ENCODE results near the gene MFSD12. TPM values are rescaled to one million over a fixed set of nuclear protein-coding genes. Genes with fewer than 3 reads are reported as not detected.

The MFSD12 gene
- total and polyA plus RNA-seq, 2 experiments from 2014 or later, result 44.7 to 57.7 TPM

GRCh38 chr19:3599776-3600187, 42.4 kb upstream of the MFSD12 start:
- Histone ChIP-seq H3K9me2 (replicated peaks; ENCODE audit: insufficient read depth) (no peaks in the 10 kb centered on the region), H3K27me3 (no peaks in the 10 kb centered on the region)
- 91% methylated on average over 26 of the region's 28 CpGs for WGBS (ENCODE audit: low lambda C conversion rate, missing lambda C conversion rate)

GRCh38 chr19:3595521-3596061, 38.2 kb upstream of the MFSD12 start:
- H3K9me3 ChIP-seq (ENCODE audit: low read depth), result no peaks in the 10 kb centered on the region
- no peak overlapping the region for H2AFZ ChIP-seq
- no peak overlapping the region for H3K27ac ChIP-seq
- peaks cover 6% of the 10 kb centered on the region for H3K27me3 ChIP-seq
- TF ChIP-seq EZH2phosphoT487 (IDR thresholded peaks at IDR 0.05; ENCODE audit: low read depth, severe bottlenecking, unreplicated experiment) (no peak), CTCF (IDR thresholded peaks at IDR 0.05; ENCODE audit: poor library complexity) (no peak)
- no peaks in the 10 kb centered on the region for H3K4me1 ChIP-seq (ENCODE audit: insufficient read depth)
- H3K4me2 ChIP-seq, result no peak overlapping the region
- no peak for DNase-seq (ENCODE audit: low spot score)
- no peaks in the 10 kb centered on the region for H3K36me3 ChIP-seq (replicated peaks; ENCODE audit: insufficient read depth, low read depth)
- no peak overlapping the region for H3K4me3 ChIP-seq
- no peaks in the 10 kb centered on the region for H3K9me2 ChIP-seq (replicated peaks; ENCODE audit: insufficient read depth)
- H3K79me2 ChIP-seq, result no peaks in the 10 kb centered on the region
- H4K20me1 ChIP-seq (ENCODE audit: insufficient read depth, poor library complexity, severe bottlenecking), result no peaks in the 10 kb centered on the region
- WGBS (ENCODE audit: low lambda C conversion rate, missing lambda C conversion rate), result 93% methylated on average over 21 of the region's 34 CpGs

More at GRCh38 chr19:3599776-3600187, 42.4 kb upstream of the MFSD12 start:
- Histone ChIP-seq H4K20me1 (ENCODE audit: insufficient read depth, poor library complexity, severe bottlenecking) (no peaks in the 10 kb centered on the region), H2AFZ (no peak overlapping the region), H3K4me3 (no peak overlapping the region), H3K4me1 (ENCODE audit: insufficient read depth) (no peaks in the 10 kb centered on the region), H3K36me3 (replicated peaks; ENCODE audit: insufficient read depth, low read depth) (no peaks in the 10 kb centered on the region), H3K4me2 (no peak overlapping the region), H3K27ac (no peak overlapping the region), H3K79me2 (no peaks in the 10 kb centered on the region), H3K9me3 (ENCODE audit: low read depth) (no peaks in the 10 kb centered on the region)
- TF ChIP-seq CTCF (IDR thresholded peaks at IDR 0.05; ENCODE audit: poor library complexity) (no peak), EZH2phosphoT487 (IDR thresholded peaks at IDR 0.05; ENCODE audit: low read depth, severe bottlenecking, unreplicated experiment) (no peak), EZH2 (IDR thresholded peaks at IDR 0.05; ENCODE audit: borderline replicate concordance) (no peak)
- no peak for DNase-seq (ENCODE audit: low spot score)

- Histone ChIP-seq H3K27me3 (peaks cover 6% of the 10 kb centered on the region), H3K9me2 (replicated peaks; ENCODE audit: insufficient read depth) (no peaks in the 10 kb centered on the region), H3K27ac (no peak overlapping the region), H4K20me1 (ENCODE audit: insufficient read depth, poor library complexity, severe bottlenecking) (no peaks in the 10 kb centered on the region), H3K79me2 (no peaks in the 10 kb centered on the region), H3K4me2 (no peak overlapping the region), H2AFZ (no peak overlapping the region), H3K4me1 (ENCODE audit: insufficient read depth) (no peaks in the 10 kb centered on the region), H3K9me3 (ENCODE audit: low read depth) (no peaks in the 10 kb centered on the region), H3K36me3 (replicated peaks; ENCODE audit: insufficient read depth, low read depth) (no peaks in the 10 kb centered on the region), H3K4me3 (no peak overlapping the region)
- TF ChIP-seq EZH2 (IDR thresholded peaks at IDR 0.05; ENCODE audit: borderline replicate concordance) (no peak), CTCF (IDR thresholded peaks at IDR 0.05; ENCODE audit: poor library complexity) (no peak), EZH2phosphoT487 (IDR thresholded peaks at IDR 0.05; ENCODE audit: low read depth, severe bottlenecking, unreplicated experiment) (no peak)
- DNase-seq (ENCODE audit: low spot score), result no peak
- 35% methylated on average over 11 of the region's 11 CpGs for WGBS (ENCODE audit: low lambda C conversion rate, missing lambda C conversion rate)
These were observed 35.8 kb upstream of the MFSD12 start for GRCh38 chr19:3593156-3593555.
